WTC11 (cell line): ENCODE measurements around the gene DMXL1.

Experiments used
- FOXK1 ChIP-seq: sonication (generic); formaldehyde crosslinking; IDR thresholded peaks from 2 replicates; pipeline ENCODE4 v1.8.0; 2022; ENCODE audit warnings: mild to moderate bottlenecking, moderate library complexity, missing genetic modification reagents
- NFYB ChIP-seq: sonication (generic); formaldehyde crosslinking; conservative IDR thresholded peaks from 2 replicates; pipeline ENCODE4 v1.8.0; 2022; ENCODE audit warnings: low read depth, missing genetic modification reagents
- NR3C1 ChIP-seq: sonication (generic); formaldehyde crosslinking; conservative IDR thresholded peaks from 2 replicates; pipeline ENCODE4 v1.8.1; 2023; ENCODE audit warnings: low read depth, mild to moderate bottlenecking, missing genetic modification reagents
- RELA ChIP-seq: sonication (generic); formaldehyde crosslinking; IDR thresholded peaks from 2 replicates; pipeline ENCODE4 v1.8.1; 2022; ENCODE audit warnings: missing genetic modification reagents, mild to moderate bottlenecking, borderline replicate concordance
- SP1 ChIP-seq: sonication (generic); formaldehyde crosslinking; conservative IDR thresholded peaks from 2 replicates; pipeline ENCODE4 v1.8.1; 2022; ENCODE audit warnings: missing genetic modification reagents
- ZNF121 ChIP-seq: sonication (generic); formaldehyde crosslinking; IDR thresholded peaks from 2 replicates; pipeline ENCODE4 v1.8.0; 2023; ENCODE audit warnings: missing genetic modification reagents
- TF ChIP-seq, protein P1 (sequence below): fragments of 200-600 bp; IDR thresholded peaks from 2 replicates; pipeline ENCODE4 v1.8.0; 2022; ENCODE audit warnings: antibody characterized with exemption
- TF ChIP-seq, protein P2 (sequence below): sonication (generic); formaldehyde crosslinking; IDR thresholded peaks from 2 replicates; pipeline ENCODE4 v1.8.0; 2022; ENCODE audit warnings: missing genetic modification reagents
- TF ChIP-seq, protein P3 (sequence below): sonication (generic); formaldehyde crosslinking; IDR thresholded peaks from 2 replicates; pipeline ENCODE4 v1.8.0; 2022; ENCODE audit warnings: mild to moderate bottlenecking, missing genetic modification reagents

DNA sequence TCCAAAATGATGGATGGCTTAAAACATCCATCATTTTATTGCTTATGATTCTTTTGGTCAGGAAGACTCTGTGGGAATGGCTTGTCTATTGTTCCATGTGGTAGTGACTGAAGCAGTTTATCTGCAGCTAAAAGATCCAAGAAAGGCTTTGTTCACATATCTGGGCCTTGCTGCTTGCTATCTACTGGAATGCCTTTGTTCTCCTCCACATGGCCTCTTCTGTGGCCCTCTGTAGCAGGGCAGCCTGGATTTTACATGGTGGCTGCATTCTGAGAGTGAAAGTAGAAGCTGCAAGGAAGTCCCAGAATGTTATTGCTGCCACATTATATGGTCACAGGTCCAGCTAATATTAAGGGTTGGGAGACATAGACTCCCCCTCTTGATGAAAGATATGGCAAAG, 35.1 kb downstream of the DMXL1 start:
- TF ChIP-seq, protein P1, sequence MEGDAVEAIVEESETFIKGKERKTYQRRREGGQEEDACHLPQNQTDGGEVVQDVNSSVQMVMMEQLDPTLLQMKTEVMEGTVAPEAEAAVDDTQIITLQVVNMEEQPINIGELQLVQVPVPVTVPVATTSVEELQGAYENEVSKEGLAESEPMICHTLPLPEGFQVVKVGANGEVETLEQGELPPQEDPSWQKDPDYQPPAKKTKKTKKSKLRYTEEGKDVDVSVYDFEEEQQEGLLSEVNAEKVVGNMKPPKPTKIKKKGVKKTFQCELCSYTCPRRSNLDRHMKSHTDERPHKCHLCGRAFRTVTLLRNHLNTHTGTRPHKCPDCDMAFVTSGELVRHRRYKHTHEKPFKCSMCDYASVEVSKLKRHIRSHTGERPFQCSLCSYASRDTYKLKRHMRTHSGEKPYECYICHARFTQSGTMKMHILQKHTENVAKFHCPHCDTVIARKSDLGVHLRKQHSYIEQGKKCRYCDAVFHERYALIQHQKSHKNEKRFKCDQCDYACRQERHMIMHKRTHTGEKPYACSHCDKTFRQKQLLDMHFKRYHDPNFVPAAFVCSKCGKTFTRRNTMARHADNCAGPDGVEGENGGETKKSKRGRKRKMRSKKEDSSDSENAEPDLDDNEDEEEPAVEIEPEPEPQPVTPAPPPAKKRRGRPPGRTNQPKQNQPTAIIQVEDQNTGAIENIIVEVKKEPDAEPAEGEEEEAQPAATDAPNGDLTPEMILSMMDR = no peak
- no peak for TF ChIP-seq ZNF121 (CRISPR knock-in tag)
- no peak for TF ChIP-seq NFYB (CRISPR knock-in tag)
- TF ChIP-seq, protein P2, sequence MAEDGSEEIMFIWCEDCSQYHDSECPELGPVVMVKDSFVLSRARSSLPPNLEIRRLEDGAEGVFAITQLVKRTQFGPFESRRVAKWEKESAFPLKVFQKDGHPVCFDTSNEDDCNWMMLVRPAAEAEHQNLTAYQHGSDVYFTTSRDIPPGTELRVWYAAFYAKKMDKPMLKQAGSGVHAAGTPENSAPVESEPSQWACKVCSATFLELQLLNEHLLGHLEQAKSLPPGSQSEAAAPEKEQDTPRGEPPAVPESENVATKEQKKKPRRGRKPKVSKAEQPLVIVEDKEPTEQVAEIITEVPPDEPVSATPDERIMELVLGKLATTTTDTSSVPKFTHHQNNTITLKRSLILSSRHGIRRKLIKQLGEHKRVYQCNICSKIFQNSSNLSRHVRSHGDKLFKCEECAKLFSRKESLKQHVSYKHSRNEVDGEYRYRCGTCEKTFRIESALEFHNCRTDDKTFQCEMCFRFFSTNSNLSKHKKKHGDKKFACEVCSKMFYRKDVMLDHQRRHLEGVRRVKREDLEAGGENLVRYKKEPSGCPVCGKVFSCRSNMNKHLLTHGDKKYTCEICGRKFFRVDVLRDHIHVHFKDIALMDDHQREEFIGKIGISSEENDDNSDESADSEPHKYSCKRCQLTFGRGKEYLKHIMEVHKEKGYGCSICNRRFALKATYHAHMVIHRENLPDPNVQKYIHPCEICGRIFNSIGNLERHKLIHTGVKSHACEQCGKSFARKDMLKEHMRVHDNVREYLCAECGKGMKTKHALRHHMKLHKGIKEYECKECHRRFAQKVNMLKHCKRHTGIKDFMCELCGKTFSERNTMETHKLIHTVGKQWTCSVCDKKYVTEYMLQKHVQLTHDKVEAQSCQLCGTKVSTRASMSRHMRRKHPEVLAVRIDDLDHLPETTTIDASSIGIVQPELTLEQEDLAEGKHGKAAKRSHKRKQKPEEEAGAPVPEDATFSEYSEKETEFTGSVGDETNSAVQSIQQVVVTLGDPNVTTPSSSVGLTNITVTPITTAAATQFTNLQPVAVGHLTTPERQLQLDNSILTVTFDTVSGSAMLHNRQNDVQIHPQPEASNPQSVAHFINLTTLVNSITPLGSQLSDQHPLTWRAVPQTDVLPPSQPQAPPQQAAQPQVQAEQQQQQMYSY (CRISPR knock-in tag) = no peak
- TF ChIP-seq RELA (CRISPR knock-in tag) = no peak
- no peak for TF ChIP-seq NR3C1 (CRISPR knock-in tag)
- TF ChIP-seq, protein P3, sequence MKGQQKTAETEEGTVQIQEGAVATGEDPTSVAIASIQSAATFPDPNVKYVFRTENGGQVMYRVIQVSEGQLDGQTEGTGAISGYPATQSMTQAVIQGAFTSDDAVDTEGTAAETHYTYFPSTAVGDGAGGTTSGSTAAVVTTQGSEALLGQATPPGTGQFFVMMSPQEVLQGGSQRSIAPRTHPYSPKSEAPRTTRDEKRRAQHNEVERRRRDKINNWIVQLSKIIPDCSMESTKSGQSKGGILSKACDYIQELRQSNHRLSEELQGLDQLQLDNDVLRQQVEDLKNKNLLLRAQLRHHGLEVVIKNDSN (CRISPR knock-in tag) = no peak
- no peak for TF ChIP-seq FOXK1 (CRISPR knock-in tag)
- no peak for TF ChIP-seq SP1 (CRISPR knock-in tag)
